SK-N-SH treated with all-trans-retinoic acid at 6 μM for 48 hours (cell line): ENCODE measurements around the gene PRPF40B.

Source experiments
- ARNTL ChIP-seq: fragments of 450-650 bp; formaldehyde crosslinking; IDR thresholded peaks from 2 replicates; pipeline ENCODE4 v1.5.0; 2020; ENCODE audit warnings: low read depth, mild to moderate bottlenecking, moderate library complexity, borderline replicate concordance
- BACH2 ChIP-seq: fragments of 250-450 bp; sonication (Bioruptor Pico); IDR thresholded peaks from 2 replicates; pipeline ENCODE4 v1.9.0; 2021; ENCODE audit warnings: mild to moderate bottlenecking, borderline replicate concordance
- CREB5 ChIP-seq: fragments of 250-450 bp; sonication (Bioruptor Pico); IDR thresholded peaks from 2 replicates; pipeline ENCODE4 v1.5.1; 2020; ENCODE audit warnings: low read depth, mild to moderate bottlenecking, moderate library complexity
- CSDC2 ChIP-seq: fragments of 250-450 bp; sonication (Bioruptor Pico); IDR thresholded peaks from 2 replicates; pipeline ENCODE4 v1.5.0; 2020; ENCODE audit warnings: mild to moderate bottlenecking, moderate library complexity
- ISL1 ChIP-seq: fragments of 250-450 bp; sonication (Bioruptor Pico); IDR thresholded peaks from 2 replicates; pipeline ENCODE4 v2.1.2; 2022; ENCODE audit warnings: mild to moderate bottlenecking, moderate library complexity
- OSR1 ChIP-seq: fragments of 250-450 bp; sonication (Bioruptor Pico); IDR thresholded peaks from 2 replicates; pipeline ENCODE4 v1.8.0; 2022; ENCODE audit warnings: moderate library complexity, mild to moderate bottlenecking, inconsistent platforms
- PATZ1 ChIP-seq: fragments of 250-450 bp; sonication (Bioruptor Pico); IDR thresholded peaks from 2 replicates; pipeline ENCODE4 v1.8.0; 2020; ENCODE audit warnings: mild to moderate bottlenecking, moderate library complexity, borderline replicate concordance
- RARB ChIP-seq: fragments of 250-450 bp; sonication (Bioruptor Pico); IDR thresholded peaks from 2 replicates; pipeline ENCODE4 v1.8.0; 2021; ENCODE audit warnings: mild to moderate bottlenecking, moderate library complexity
- TCF4 ChIP-seq: fragments of 250-450 bp; sonication (Bioruptor Pico); IDR thresholded peaks from 2 replicates; pipeline ENCODE4 v1.8.0; 2021; ENCODE audit warnings: mild to moderate bottlenecking, moderate library complexity, borderline replicate concordance
- TSHZ2 ChIP-seq: fragments of 250-450 bp; sonication (Bioruptor Pico); IDR thresholded peaks from 2 replicates; pipeline ENCODE4 v1.5.0; 2020; ENCODE audit warnings: mild to moderate bottlenecking, moderate library complexity
- ZFP3 ChIP-seq: fragments of 250-450 bp; sonication (Bioruptor Pico); IDR thresholded peaks from 2 replicates; pipeline ENCODE4 v1.5.0; 2020; ENCODE audit warnings: mild to moderate bottlenecking, moderate library complexity
- ZFP30 ChIP-seq: fragments of 450-650 bp; formaldehyde crosslinking; IDR thresholded peaks from 2 replicates; pipeline ENCODE4 v1.5.0; 2022; ENCODE audit warnings: mild to moderate bottlenecking, moderate library complexity
- ZNF70 ChIP-seq: fragments of 450-650 bp; formaldehyde crosslinking; IDR thresholded peaks from 2 replicates; pipeline ENCODE4 v1.5.0; 2020; ENCODE audit warnings: mild to moderate bottlenecking, moderate library complexity

GRCh38 chr12:49647827-49648711 is 24.7 kb downstream of the PRPF40B start:
- no peak for TF ChIP-seq CSDC2 (CRISPR knock-in tag)
- TF ChIP-seq PATZ1: no peak
- no peak for TF ChIP-seq ZFP3 (CRISPR knock-in tag)
- TF ChIP-seq OSR1: no peak
- TF ChIP-seq BACH2: no peak
- no peak for TF ChIP-seq ARNTL (CRISPR knock-in tag)
- no peak for TF ChIP-seq ISL1 (CRISPR knock-in tag)
- TF ChIP-seq ZNF70: no peak
- no peak for TF ChIP-seq TSHZ2
- TF ChIP-seq RARB: no peak
- TF ChIP-seq CREB5 (CRISPR knock-in tag): no peak
- no peak for TF ChIP-seq TCF4 (CRISPR knock-in tag)
- TF ChIP-seq ZFP30: no peak
